Trophoblast cell (in vitro differentiated cells and primary cell): ENCODE results near the gene MDM4.

Source experiments
- DNase-seq, 2 donors: peaks; one replicate each; pipeline ENCODE4 v3.0.0-alpha.2; 2016
- H2AFZ ChIP-seq: 2 replicates; pipeline ENCODE4 v1.6.1; 2013; ENCODE audit warnings: low read length, moderate library complexity, mild to moderate bottlenecking; ENCODE audit not compliant: insufficient read depth, poor library complexity
- H2AK5ac ChIP-seq: 2 replicates; pipeline ENCODE4 v1.6.1; 2013; ENCODE audit warnings: mild to moderate bottlenecking, low read length
- H2BK120ac ChIP-seq: 2 replicates; pipeline ENCODE4 v1.6.1; 2013; ENCODE audit warnings: low read length, mild to moderate bottlenecking, moderate library complexity; ENCODE audit not compliant: insufficient read depth, poor library complexity
- H2BK12ac ChIP-seq: 2 replicates; pipeline ENCODE4 v1.6.1; 2013; ENCODE audit warnings: mild to moderate bottlenecking, low read length, moderate library complexity
- H2BK5ac ChIP-seq: 2 replicates; pipeline ENCODE4 v1.6.1; 2013; ENCODE audit warnings: low read length, low read depth, moderate library complexity, mild to moderate bottlenecking; ENCODE audit not compliant: poor library complexity
- H3K14ac ChIP-seq: 2 replicates; pipeline ENCODE4 v1.6.1; 2013; ENCODE audit warnings: mild to moderate bottlenecking, low read length
- H3K18ac ChIP-seq: 2 replicates; pipeline ENCODE4 v1.6.1; 2013; ENCODE audit warnings: mild to moderate bottlenecking, low read length
- H3K23ac ChIP-seq: 2 replicates; pipeline ENCODE4 v1.6.1; 2013; ENCODE audit warnings: low read length
- H3K27ac ChIP-seq: 2 replicates; pipeline ENCODE4 v1.5.1; 2013; ENCODE audit warnings: low read depth, mild to moderate bottlenecking, inconsistent platforms, low read length, moderate library complexity
- H3K27me3 ChIP-seq: 2 replicates; pipeline ENCODE4 v1.6.1; 2013; ENCODE audit warnings: inconsistent platforms, mild to moderate bottlenecking, low read length, moderate library complexity; ENCODE audit not compliant: insufficient read depth
- H3K36me3 ChIP-seq, 2 experiments: 1 replicate in 1 of 2; 2 replicates in 1 of 2; pipeline ENCODE4 v1.6.1; 2013; ENCODE audit warnings: low read length in 2 of 2, mild to moderate bottlenecking in 2 of 2, moderate library complexity in 1 of 2; ENCODE audit not compliant: insufficient read depth in 2 of 2, control insufficient read depth in 1 of 2
- H3K4ac ChIP-seq: 2 replicates; pipeline ENCODE4 v1.6.1; 2013; ENCODE audit warnings: low read depth, mild to moderate bottlenecking, low read length, moderate library complexity
- H3K4me1 ChIP-seq, 2 experiments: 1 replicate in 1 of 2; 2 replicates in 1 of 2; pipeline ENCODE4 v1.6.1; 2013; ENCODE audit warnings: low read length in 2 of 2, mild to moderate bottlenecking in 2 of 2, moderate library complexity in 1 of 2; ENCODE audit not compliant: insufficient read depth in 2 of 2, control insufficient read depth in 1 of 2
- H3K4me2 ChIP-seq: 2 replicates; pipeline ENCODE4 v1.6.1; 2013; ENCODE audit warnings: inconsistent platforms, mild to moderate bottlenecking, low read length, moderate library complexity
- H3K4me3 ChIP-seq: 2 replicates; pipeline ENCODE4 v1.5.1; 2013; ENCODE audit warnings: mild to moderate bottlenecking, low read depth, low read length, inconsistent platforms
- H3K79me1 ChIP-seq: one replicate; pipeline ENCODE4 v1.6.1; 2013; ENCODE audit warnings: low read length
- H3K79me2 ChIP-seq: 2 replicates; pipeline ENCODE4 v1.6.1; 2013; ENCODE audit warnings: low read length, mild to moderate bottlenecking; ENCODE audit not compliant: control insufficient read depth, insufficient read depth, poor library complexity
- H3K9ac ChIP-seq: 2 replicates; pipeline ENCODE4 v1.6.1; 2013; ENCODE audit warnings: mild to moderate bottlenecking, low read length
- H3K9me3 ChIP-seq: 2 replicates; pipeline ENCODE4 v1.6.1; 2013; ENCODE audit warnings: low read depth, mild to moderate bottlenecking, control low read depth, inconsistent platforms, low read length; ENCODE audit not compliant: insufficient read depth
- H4K12ac ChIP-seq: 2 replicates; pipeline ENCODE4 v1.6.1; 2013; ENCODE audit warnings: low read depth, mild to moderate bottlenecking, low read length, moderate library complexity
- H4K8ac ChIP-seq: 2 replicates; pipeline ENCODE4 v1.6.1; 2013; ENCODE audit warnings: low read depth, mild to moderate bottlenecking, low read length, moderate library complexity
- H4K91ac ChIP-seq: one replicate; pipeline ENCODE4 v1.6.1; 2013; ENCODE audit warnings: low read depth, mild to moderate bottlenecking, low read length, moderate library complexity
- WGBS: extraction: QIAGEN DNeasy Blood & Tissue Kit; methylation state at CpG from one replicate; pipeline ENCODE4 v1.1.7; 2013; ENCODE audit warnings: missing lambda C conversion rate; ENCODE audit not compliant: insufficient read length, insufficient coverage; ENCODE audit errors: extremely low coverage; 5-methylcytosine and 5-hydroxymethylcytosine counted together

The MDM4 gene

GRCh38 chr1:204563307-204563706 is 47.1 kb downstream of the MDM4 start:
- no peak overlapping the region for H4K12ac ChIP-seq
- no peak overlapping the region for H3K14ac ChIP-seq
- peaks cover 32 to 43% of the 10 kb centered on the region in 2 experiments for H3K4me1 ChIP-seq
- H3K18ac ChIP-seq, result no peak overlapping the region
- no peaks in the 10 kb centered on the region for H3K27me3 ChIP-seq
- no peaks in the 10 kb centered on the region for H3K79me2 ChIP-seq
- H3K9me3 ChIP-seq, result no peaks in the 10 kb centered on the region
- peaks cover 0 to 2% of the 10 kb centered on the region in 2 experiments for H3K36me3 ChIP-seq
- H3K79me1 ChIP-seq, result peaks cover 10% of the 10 kb centered on the region
- no peak overlapping the region for H2AFZ ChIP-seq
- H4K91ac ChIP-seq, result peak overlapping the region; percentile 41
- WGBS, result no CpG with 5 or more reads among the region's 4 CpGs
- no peak overlapping the region for H3K4me2 ChIP-seq
- H3K9ac ChIP-seq, result no peak overlapping the region
- H4K8ac ChIP-seq, result peak overlapping the region; percentile 11
- no peak for DNase-seq
- peak overlapping the region; percentile 65 for H3K27ac ChIP-seq
- no peak overlapping the region for H2AK5ac ChIP-seq
- no peak overlapping the region for H3K23ac ChIP-seq
- H3K4ac ChIP-seq, result no peak overlapping the region
- H2BK12ac ChIP-seq, result no peak overlapping the region
- no peak overlapping the region for H2BK5ac ChIP-seq
- H2BK120ac ChIP-seq, result no peak overlapping the region
- no peak overlapping the region for H3K4me3 ChIP-seq

GRCh38 chr1:204563780-204564179 is 47.6 kb downstream of the MDM4 start:
- no peaks in the 10 kb centered on the region for H3K9me3 ChIP-seq
- no peak overlapping the region for H4K8ac ChIP-seq
- DNase-seq, result no peak
- peaks cover 10% of the 10 kb centered on the region for H3K79me1 ChIP-seq
- no peak overlapping the region for H3K27ac ChIP-seq
- H3K4me1 ChIP-seq, result peaks cover 33 to 46% of the 10 kb centered on the region in 2 experiments
- no peak overlapping the region for H3K4me3 ChIP-seq
- H3K36me3 ChIP-seq, result no peaks in the 10 kb centered on the region
- no peaks in the 10 kb centered on the region for H3K79me2 ChIP-seq
- no peak overlapping the region for H3K9ac ChIP-seq
- no peak overlapping the region for H2BK120ac ChIP-seq
- H4K12ac ChIP-seq, result no peak overlapping the region
- no peaks in the 10 kb centered on the region for H3K27me3 ChIP-seq
- H3K14ac ChIP-seq, result no peak overlapping the region
- no peak overlapping the region for H3K18ac ChIP-seq
- H2AK5ac ChIP-seq, result no peak overlapping the region
- no CpG with 5 or more reads among the region's 3 CpGs for WGBS
- peak overlapping the region; percentile 4 for H2BK12ac ChIP-seq
- H2BK5ac ChIP-seq, result no peak overlapping the region
- H4K91ac ChIP-seq, result peak overlapping the region; percentile 41
- no peak overlapping the region for H2AFZ ChIP-seq
- H3K4ac ChIP-seq, result no peak overlapping the region
- no peak overlapping the region for H3K4me2 ChIP-seq
- no peak overlapping the region for H3K23ac ChIP-seq

DNA sequence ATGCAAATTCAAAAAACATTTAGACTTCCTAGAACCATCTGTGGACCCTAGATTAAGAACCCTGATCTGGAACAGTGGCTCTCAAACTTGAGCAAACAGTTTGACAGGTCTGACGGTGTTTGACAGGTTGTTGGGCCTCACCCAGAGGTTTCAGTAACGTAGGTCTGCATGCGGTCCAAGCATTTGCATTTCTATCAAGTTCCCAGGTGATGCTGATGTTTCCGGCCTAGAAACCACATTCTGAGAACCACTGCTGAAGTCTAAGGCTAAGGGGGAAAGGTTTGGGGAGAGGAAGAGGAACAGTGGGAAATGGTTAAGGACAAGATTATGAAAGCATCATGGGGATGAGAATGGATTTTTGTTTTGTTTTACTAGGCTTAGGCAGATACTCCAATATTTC is 48.6 kb downstream of the MDM4 start:
- Histone ChIP-seq H4K12ac (no peak overlapping the region), H3K18ac (no peak overlapping the region), H2BK5ac (peak overlapping the region; percentile 26), H3K14ac (no peak overlapping the region), H3K79me1 (peaks cover 12% of the 10 kb centered on the region), H2BK120ac (no peak overlapping the region), H4K8ac (no peak overlapping the region), H3K23ac (no peak overlapping the region), H3K4me1 (peaks cover 41 to 51% of the 10 kb centered on the region in 2 experiments), H3K9me3 (no peaks in the 10 kb centered on the region), H3K4me3 (no peak overlapping the region), H3K27me3 (no peaks in the 10 kb centered on the region), H2AFZ (no peak overlapping the region), H3K4me2 (no peak overlapping the region), H3K36me3 (no peaks in the 10 kb centered on the region), H3K79me2 (no peaks in the 10 kb centered on the region), H3K27ac (no peak overlapping the region), H2BK12ac (peak overlapping the region; percentile 74), H3K4ac (no peak overlapping the region), H3K9ac (no peak overlapping the region), H4K91ac (no peak overlapping the region), H2AK5ac (no peak overlapping the region)
- DNase-seq, result no peak
- no CpG with 5 or more reads among the region's 4 CpGs for WGBS

GRCh38 chr1:204565617-204566582 is 49.7 kb downstream of the MDM4 start:
- Histone ChIP-seq H3K4me1 (peaks cover 41 to 45% of the 10 kb centered on the region in 2 experiments), H3K23ac (no peak overlapping the region), H3K4me3 (no peak overlapping the region), H3K27me3 (no peaks in the 10 kb centered on the region), H2AFZ (no peak overlapping the region), H3K36me3 (no peaks in the 10 kb centered on the region), H3K79me1 (peaks cover 10% of the 10 kb centered on the region), H3K9me3 (no peaks in the 10 kb centered on the region), H3K27ac (peak overlapping the region; percentile 37), H2BK5ac (no peak overlapping the region), H2AK5ac (no peak overlapping the region), H4K91ac (peak overlapping the region; percentile 31), H2BK120ac (no peak overlapping the region), H3K14ac (no peak overlapping the region), H3K4me2 (peak overlapping the region; percentile 29), H3K79me2 (no peaks in the 10 kb centered on the region), H3K9ac (no peak overlapping the region), H4K12ac (no peak overlapping the region), H2BK12ac (peak overlapping the region; percentile 45), H3K18ac (no peak overlapping the region), H4K8ac (no peak overlapping the region), H3K4ac (no peak overlapping the region)
- no CpG with 5 or more reads among the region's 13 CpGs for WGBS
- peak; percentile 90 to 96 for DNase-seq
